ENCODE measurements around the gene KIF21A.
"Not testable (repeated sequence)": the region's sequence is repeated elsewhere in the genome, so short reads cannot be mapped to it uniquely, and the experiment has no call there.

Gene KIF21A

GRCh38 chr12:39300799-39301198 is 142.1 kb downstream of the KIF21A start:
- no peak overlapping the region for H3K27ac ChIP-seq
- TF ChIP-seq CTCF (IDR thresholded peaks at IDR 0.05) (no peak), ZFX (IDR thresholded peaks at IDR 0.05; ENCODE audit: borderline replicate concordance) (no peak)

DNA sequence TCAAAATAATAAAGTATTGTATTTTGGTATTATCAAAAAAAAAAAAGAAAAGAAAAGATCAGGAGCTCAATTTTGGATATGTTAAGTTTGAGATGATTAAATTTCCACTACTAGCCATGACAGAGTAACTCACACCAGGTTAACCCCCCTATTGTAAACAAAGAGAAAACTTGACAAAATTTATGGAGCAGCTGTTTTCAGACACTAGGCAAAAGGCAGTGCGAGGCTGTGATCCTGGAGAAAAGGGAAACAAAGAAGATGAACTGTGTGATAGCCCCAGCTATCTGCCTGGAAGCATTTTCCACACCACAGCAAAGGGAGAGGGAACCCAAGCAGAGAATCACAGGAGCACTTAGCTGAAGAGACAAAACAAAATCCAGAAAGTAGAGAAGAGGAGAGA is 145.0 kb downstream of the KIF21A start:
- no peak for TF ChIP-seq ZFX (IDR thresholded peaks at IDR 0.05; ENCODE audit: borderline replicate concordance)
- no peak for TF ChIP-seq CTCF (IDR thresholded peaks at IDR 0.05)
- no peak overlapping the region for H3K27ac ChIP-seq

DNA sequence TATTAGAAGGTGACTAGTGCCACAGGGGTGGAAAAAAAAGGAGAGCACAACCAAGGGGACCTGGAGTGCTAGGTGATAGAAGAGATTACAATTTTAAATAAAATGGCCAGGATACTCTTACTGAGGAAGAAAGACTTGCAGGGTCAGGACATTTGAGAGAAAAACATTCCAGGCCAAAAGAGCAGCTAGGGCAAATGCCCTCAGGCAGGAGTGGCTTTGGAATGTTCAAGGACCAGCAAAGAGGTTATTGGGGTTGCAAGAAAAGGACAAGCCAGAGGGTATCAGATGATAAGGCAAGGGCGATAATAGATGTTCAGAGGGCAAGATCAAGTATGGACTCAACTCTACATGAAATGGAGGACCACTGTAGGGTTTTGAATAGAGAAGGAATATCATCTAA is 146.4 kb downstream of the KIF21A start:
- TF ChIP-seq CTCF (IDR thresholded peaks at IDR 0.05) (no peak), ZFX (IDR thresholded peaks at IDR 0.05; ENCODE audit: borderline replicate concordance) (no peak)
- no peak overlapping the region for H3K27ac ChIP-seq

- H3K27ac ChIP-seq: not testable (repeated sequence)
Measured at GRCh38 chr12:39295593-39295992, 147.3 kb downstream of the KIF21A start.

DNA sequence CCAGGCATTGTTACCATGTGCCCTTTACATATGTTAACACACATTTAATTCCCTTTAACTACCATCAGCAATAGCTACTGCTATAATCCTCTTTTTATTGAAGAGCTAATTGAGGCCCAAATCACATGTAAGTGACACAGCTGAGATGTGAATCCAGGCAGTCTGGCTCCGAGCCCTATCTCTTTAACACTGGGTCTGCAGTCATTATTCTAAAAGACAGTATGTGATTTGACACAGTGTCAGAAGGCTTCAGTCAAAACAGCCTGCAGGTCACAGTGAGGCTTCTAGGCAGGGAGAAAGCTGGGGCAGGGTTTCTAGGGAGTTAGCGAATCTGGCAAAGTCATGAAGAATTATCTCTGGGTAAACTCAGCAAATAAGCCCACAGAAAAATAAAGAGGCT is 148.2 kb downstream of the KIF21A start:
- no peak overlapping the region for H3K27ac ChIP-seq

DNA sequence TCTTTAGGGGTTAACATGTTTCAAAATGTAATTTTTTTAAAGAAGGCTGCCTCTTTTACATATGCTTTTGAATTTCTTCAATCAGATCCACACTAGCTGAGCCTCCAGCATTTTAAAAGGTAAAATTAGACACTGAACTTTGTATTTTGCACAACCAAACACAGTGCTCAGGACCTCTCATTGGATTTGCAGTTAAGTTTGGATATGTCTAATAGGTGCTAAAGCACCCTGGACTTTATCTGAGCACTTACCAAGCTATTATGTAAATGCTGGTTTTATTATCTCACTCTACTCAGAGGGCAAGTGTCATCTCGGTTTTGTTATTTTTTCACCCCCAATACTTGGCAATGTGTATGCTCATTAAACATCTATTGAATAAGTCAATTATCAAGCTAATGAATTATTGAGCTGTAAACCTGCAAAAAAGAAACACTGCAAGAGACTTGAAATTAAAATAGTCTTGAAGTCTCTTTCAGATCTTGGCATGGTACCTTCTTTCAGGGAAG is 150.7 kb downstream of the KIF21A start:
- no peak overlapping the region for H3K27ac ChIP-seq
- TF ChIP-seq ZFX (IDR thresholded peaks at IDR 0.05; ENCODE audit: borderline replicate concordance) (no peak), CTCF (IDR thresholded peaks at IDR 0.05) (no peak)

More for the DNA sequence above, 148.2 kb downstream of the KIF21A start:
- TF ChIP-seq ZFX (IDR thresholded peaks at IDR 0.05; ENCODE audit: borderline replicate concordance): no peak
- TF ChIP-seq CTCF (IDR thresholded peaks at IDR 0.05): no peak

- H3K27ac ChIP-seq: no peak overlapping the region
- TF ChIP-seq CTCF (IDR thresholded peaks at IDR 0.05) (no peak), ZFX (IDR thresholded peaks at IDR 0.05; ENCODE audit: borderline replicate concordance) (no peak)
Measured at GRCh38 chr12:39287817-39288216, 155.1 kb downstream of the KIF21A start.

DNA sequence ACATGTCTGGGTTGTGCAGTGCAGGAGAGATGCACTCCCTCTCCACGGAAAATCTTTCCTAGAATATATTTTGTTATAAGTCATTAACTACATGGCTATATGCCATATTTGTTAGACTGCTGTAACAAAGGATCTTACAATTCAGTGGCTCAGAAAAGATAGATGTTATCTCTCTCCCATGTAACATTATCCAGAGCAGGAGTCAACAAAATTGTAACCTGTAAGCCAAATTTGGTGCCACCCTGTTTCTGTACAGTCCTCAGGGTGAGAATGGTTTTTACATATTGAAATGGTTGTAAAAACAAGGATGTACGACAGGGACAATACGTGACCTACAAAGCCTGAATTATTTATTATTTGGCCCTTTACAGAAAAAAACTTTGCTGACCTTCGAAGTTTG is 155.5 kb downstream of the KIF21A start:
- no peak overlapping the region for H3K27ac ChIP-seq
- TF ChIP-seq ZFX (IDR thresholded peaks at IDR 0.05; ENCODE audit: borderline replicate concordance): no peak
- TF ChIP-seq CTCF (IDR thresholded peaks at IDR 0.05): no peak

Data from 22Rv1 (cell line).